GM10847 (cell line): ENCODE measurements around the gene MROH9.

Experiments used
- POLR2A ChIP-seq: IDR thresholded peaks from 2 replicates; pipeline ENCODE4 v1.6.1; 2011; ENCODE audit not compliant: insufficient read length; ENCODE audit errors: extremely low read depth

The MROH9 gene

DNA sequence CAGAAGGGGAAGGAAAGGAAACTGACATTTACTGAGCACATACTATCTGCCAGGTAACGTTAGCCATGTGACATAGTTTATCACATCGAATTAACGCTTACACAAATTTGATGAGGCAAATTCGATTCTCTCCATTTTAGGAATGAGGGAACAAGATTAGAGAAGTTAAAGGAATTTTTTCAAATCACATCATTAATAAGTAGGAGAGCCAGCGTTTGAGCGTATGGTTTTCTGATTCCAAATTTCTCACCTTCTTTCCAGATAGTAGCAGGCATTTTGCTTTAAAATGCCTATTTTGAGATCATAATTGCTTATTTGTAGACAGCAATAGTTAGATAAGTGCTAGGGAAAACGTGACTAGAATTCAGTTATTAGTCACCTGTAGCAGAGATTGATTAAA is 174.6 kb downstream of the MROH9 start:
- no peak for TF ChIP-seq POLR2A

DNA sequence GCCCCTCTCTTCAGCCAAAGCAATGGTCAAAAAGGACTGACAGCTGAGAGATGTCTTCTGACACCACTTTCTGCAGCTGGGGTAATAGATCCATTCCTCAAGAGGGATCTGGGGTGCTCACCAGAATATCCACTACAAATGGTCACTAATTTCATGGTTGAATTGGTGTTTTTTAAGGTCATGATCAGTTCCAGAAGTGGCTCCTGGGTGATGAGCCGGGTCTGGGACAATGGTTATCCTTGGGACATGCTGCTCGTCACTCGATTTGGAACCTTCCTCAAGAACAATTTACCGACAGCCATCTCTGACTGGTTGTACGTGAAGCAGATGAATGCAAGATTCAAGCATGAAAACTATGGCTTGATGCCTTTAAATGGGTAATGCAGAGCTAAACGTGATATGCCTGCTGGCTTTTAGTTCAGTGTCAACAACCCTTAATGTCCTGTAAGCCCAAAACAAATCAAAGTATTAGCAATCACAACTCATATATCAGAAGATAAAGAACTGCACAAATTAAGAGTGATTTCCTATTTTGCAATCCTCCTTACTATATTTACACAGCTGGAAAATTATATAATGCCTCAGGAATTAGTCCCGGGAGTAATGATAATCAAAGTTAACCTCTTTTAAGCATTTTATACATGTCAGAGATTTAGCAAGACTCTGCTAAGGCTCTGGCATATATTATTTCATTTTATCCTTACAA is 175.4 kb downstream of the MROH9 start:
- no peak for TF ChIP-seq POLR2A

DNA sequence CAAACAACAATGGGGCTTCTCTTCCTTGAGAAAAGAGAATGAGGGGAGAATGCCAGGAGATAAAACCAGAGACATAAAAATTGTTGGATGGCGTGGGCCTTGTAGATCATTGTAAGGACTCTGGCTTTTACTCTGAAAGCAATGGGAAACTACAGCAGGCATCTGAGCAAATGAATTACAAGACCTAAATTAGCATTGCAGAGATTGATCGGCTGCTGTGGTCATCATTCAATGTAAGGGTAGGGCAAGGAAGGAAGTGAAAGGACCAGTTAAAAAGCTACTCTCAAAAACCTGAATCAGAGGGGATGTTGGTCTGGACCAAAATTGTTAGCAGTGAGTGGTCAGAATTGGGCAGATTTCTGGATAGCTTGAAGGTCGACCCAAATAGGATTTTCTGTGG is 176.8 kb downstream of the MROH9 start:
- no peak for TF ChIP-seq POLR2A

DNA sequence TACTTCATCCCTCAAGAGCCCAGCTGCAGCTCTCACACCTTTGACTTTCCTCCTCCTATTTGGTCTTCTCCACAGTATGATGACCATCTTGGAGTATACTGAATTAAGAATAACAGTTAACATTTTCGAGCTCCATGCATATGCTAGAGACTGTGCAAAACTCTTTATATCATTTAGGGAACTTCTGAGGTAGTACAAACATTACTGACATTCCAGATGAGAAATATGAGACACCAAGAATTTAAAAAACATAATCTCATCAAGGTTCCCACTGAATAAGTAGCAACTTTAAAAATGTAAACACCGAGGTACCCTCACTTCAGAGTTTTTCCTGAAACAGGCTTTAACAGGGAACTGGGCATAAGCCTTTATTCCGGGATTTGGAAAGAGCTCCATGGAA is 178.0 kb downstream of the MROH9 start:
- TF ChIP-seq POLR2A: no peak
